Heart left ventricle (tissue), 13 donors: ENCODE results near the gene MDK.

Experiments used
- CTCF ChIP-seq, 12 donors: fragments of 200-600 bp; sonication (generic) in 4 of 12; IDR thresholded peaks; one replicate each; pipeline versions ENCODE4 v1.5.0 to v1.8.0; 2018 to 2022; ENCODE audit warnings: antibody characterized with exemption in 12 of 12, mild to moderate bottlenecking in 5 of 12
- POLR2A ChIP-seq, 2 donors: fragments of 450-650 bp; IDR thresholded peaks; one replicate each; pipeline ENCODE4 v1.6.1; 2017; ENCODE audit warnings: antibody characterized with exemption in 2 of 2, mild to moderate bottlenecking in 2 of 2, moderate library complexity in 2 of 2
- donor health status: ischemic (EF 13 %, LVEDD 7.1; RV severe dilation, severe dysfunction).
- donor health status: DM: no; HTN: yes; CAD: no.
- donor health status: DM: no; HTN: no; CAD: no.
- donor health status: ischemic (EF 25% LVEDD 6.9; RV normal size, moderate dysfunction).
- donor health status: ischemic (EF 25% LVEDD 5.7; RV mildly dilated, moderate dysfunction).
- donor health status: ischemic (EF 35%, LVEDD 5.7; RV mildly dilated, moderate dysfunction).
- donor health status: nonischemic (EF 11% LVEDD 7.7; RV severe dilation, severe dysfunction).
- donor health status: DM: yes; HTN: yes; CAD: no.
- donor health status: PGD.
- donor health status: ischemic (EF 29% LVEDD 5.4; RV normal size, mild dysfunction).
- donor health status: nonischemic (EF 23%, LVEDD 6.1; RV moderate dilation, normal function).

DNA sequence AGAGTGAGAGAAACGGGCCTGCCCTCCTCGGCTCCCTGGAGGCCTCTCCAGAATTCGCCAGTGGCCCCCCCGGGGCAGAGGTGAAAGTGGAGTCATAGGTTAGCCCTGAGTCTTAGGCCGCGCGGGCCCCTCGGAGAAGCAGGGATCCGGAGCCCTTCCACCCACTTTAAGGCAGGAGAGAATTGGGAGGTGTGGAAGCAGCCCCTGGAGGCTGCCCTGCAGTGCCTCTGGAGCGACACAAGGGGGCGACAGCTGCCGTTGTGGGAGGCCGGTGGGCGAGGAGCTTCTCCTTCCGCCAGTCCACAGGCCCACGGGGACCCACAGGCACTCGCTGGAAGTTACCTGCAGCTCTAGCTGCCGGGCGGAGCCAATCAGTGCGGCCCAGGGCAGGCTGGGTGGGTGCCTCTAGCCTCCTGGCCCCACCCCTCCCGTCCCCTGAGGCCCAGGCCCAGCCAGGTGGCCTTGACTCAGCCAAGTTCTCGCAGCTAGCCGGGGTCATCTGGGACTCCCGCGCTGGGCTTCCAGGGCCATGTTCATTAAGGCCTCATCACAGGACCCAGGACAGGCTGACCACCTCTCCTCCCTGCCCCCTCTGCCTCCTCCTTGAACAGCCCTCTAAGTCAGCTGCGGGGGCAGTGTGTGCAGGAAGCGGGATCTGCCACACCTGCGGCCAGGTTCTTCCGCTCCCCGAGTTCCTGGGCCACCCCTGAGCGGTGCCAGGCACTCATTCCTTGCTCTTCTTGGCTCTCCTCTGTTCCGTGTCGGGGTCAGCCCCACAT is 29.2 kb upstream of the MDK start:
- TF ChIP-seq CTCF (IDR thresholded peaks at IDR 0.05), result peak; percentile 90 to 98 (median 94)
- TF ChIP-seq POLR2A (IDR thresholded peaks at IDR 0.05), result no peak
